WTC11 (cell line): ENCODE results near the gene AADAT.

ENCODE experiments used
- AFF4 ChIP-seq: sonication (generic); formaldehyde crosslinking; IDR thresholded peaks from 2 replicates; pipeline ENCODE4 v1.8.1; 2023; ENCODE audit warnings: mild to moderate bottlenecking, missing genetic modification reagents, borderline replicate concordance
- CTCF ChIP-seq: fragments of 200-600 bp; IDR thresholded peaks from 2 replicates; pipeline ENCODE4 v1.8.0; 2022; ENCODE audit warnings: antibody characterized with exemption
- PRRX2 ChIP-seq: fragments of 250-450 bp; sonication (Bioruptor Pico); IDR thresholded peaks from 2 replicates; pipeline ENCODE4 v1.8.0; 2021; ENCODE audit warnings: mild to moderate bottlenecking
- USF2 ChIP-seq: sonication (generic); formaldehyde crosslinking; IDR thresholded peaks from 2 replicates; pipeline ENCODE4 v1.8.1; 2023; ENCODE audit warnings: mild to moderate bottlenecking, missing genetic modification reagents, moderate library complexity

GRCh38 chr4:170033999-170034398, 55.8 kb downstream of the AADAT start:
- TF ChIP-seq AFF4 (CRISPR knock-in tag) (no peak), USF2 (CRISPR knock-in tag) (no peak), CTCF (no peak), PRRX2 (CRISPR knock-in tag) (no peak)
